HepG2 (cell line): Measurements from ENCODE around the gene SLC23A2. TPM values are rescaled to one million over a fixed set of nuclear protein-coding genes. Genes with fewer than 3 reads are reported as not detected.

Experiments used
- ATAC-seq: fragments of 200-7000 bp; cut with Tn5 transposase; 3 replicates; pipeline ENCODE4 v1.9.1; 2020; ENCODE audit warnings: mild to moderate bottlenecking, moderate library complexity
- BruUV-seq: library from RNA; stranded (reverse); fragments of 400-500 nt; replicated peaks from 2 replicates; lab custom pipeline; 2021; lab: Mats Ljungman, UMichigan
- CTCF ChIA-PET: fragments of 300-600 bp; formaldehyde crosslinking; extraction: SDS; loops from one replicate; lab custom pipeline; 2021; ENCODE audit warnings: low total read pairs, inconsistent platforms, low intra/inter-chr PET ratio; lab: Yijun Ruan, JAX
- POLR2A ChIA-PET: fragments of 350-600 bp; sonication (Branson Sonifier 250); formaldehyde crosslinking; loops from one replicate; lab custom pipeline; 2020; ENCODE audit warnings: antibody characterized with exemption, inconsistent platforms; lab: Yijun Ruan, JAX
- DNase-seq: peaks from one replicate; pipeline ENCODE4 v3.0.0-alpha.2; 2015; ENCODE audit warnings: low spot score
- FAIRE-seq: peaks from 3 replicates; lab custom pipeline; 2011; peaks lifted over from hg19 to GRCh38; lab: Jason Lieb, UNC
- H2AFZ ChIP-seq: one replicate; pipeline ENCODE4 v1.6.1; 2011; ENCODE audit warnings: low read length, inconsistent platforms
- H3K27ac ChIP-seq: fragments of 300-600 bp; 3 replicates; pipeline ENCODE4 v1.8.0; 2011; ENCODE audit warnings: mixed run types, mild to moderate bottlenecking, mixed read lengths, low read length, inconsistent platforms; ENCODE audit not compliant: insufficient read depth; ENCODE audit errors: extremely low read length
- H3K27me3 ChIP-seq, 2 experiments: fragments of 200-600 bp in 1 of 2; 2 replicates in 1 of 2; 3 replicates in 1 of 2; pipeline versions ENCODE4 v1.6.0 to v1.8.0; 2011; ENCODE audit warnings: low read length in 2 of 2, mild to moderate bottlenecking in 2 of 2, moderate library complexity in 2 of 2, inconsistent platforms in 1 of 2; ENCODE audit not compliant: insufficient read depth in 2 of 2, control insufficient read depth in 1 of 2
- H3K36me3 ChIP-seq, 2 experiments: fragments of 200-600 bp in 1 of 2; replicated peaks in 1 of 2; 2 replicates in 1 of 2; 3 replicates in 1 of 2; pipeline versions ENCODE4 v1.5.1 to v1.8.0; 2011; ENCODE audit warnings: low read length in 2 of 2, inconsistent platforms in 1 of 2; ENCODE audit not compliant: insufficient read depth in 2 of 2, control insufficient read depth in 1 of 2
- H3K4me1 ChIP-seq: 2 replicates; pipeline ENCODE4 v1.5.1; 2012; ENCODE audit warnings: low read length, inconsistent platforms; ENCODE audit not compliant: insufficient read depth
- H3K4me2 ChIP-seq: 2 replicates; pipeline ENCODE4 v1.6.0; 2011; ENCODE audit warnings: low read depth, low read length, inconsistent platforms
- H3K4me3 ChIP-seq, 3 experiments: fragments of 200-600 bp in 1 of 3; sonication (generic), shearing (Covaris generic) in 1 of 3; replicated peaks in 1 of 3; 2 replicates each; pipeline ENCODE4 v1.5.1; 2011 to 2016; ENCODE audit warnings: low read length in 3 of 3, inconsistent platforms in 2 of 3, low read depth in 2 of 3, mild to moderate bottlenecking in 2 of 3, control low read depth in 1 of 3, mixed read lengths in 1 of 3; ENCODE audit not compliant: insufficient read depth in 1 of 3
- H3K79me2 ChIP-seq: one replicate; pipeline ENCODE4 v1.6.1; 2011; ENCODE audit warnings: low read length, inconsistent platforms; ENCODE audit not compliant: insufficient read depth
- H3K9ac ChIP-seq: 2 replicates; pipeline ENCODE4 v1.6.0; 2011; ENCODE audit warnings: mild to moderate bottlenecking, low read depth, low read length, inconsistent platforms; ENCODE audit not compliant: insufficient read depth
- H3K9me3 ChIP-seq: 2 replicates; pipeline ENCODE4 v1.5.1; 2012; ENCODE audit warnings: mild to moderate bottlenecking, low read length
- H4K20me1 ChIP-seq: 2 replicates; pipeline ENCODE4 v1.6.0; 2011; ENCODE audit warnings: inconsistent platforms, mild to moderate bottlenecking, low read length, moderate library complexity; ENCODE audit not compliant: insufficient read depth
- MAFF ChIP-seq: IDR thresholded peaks from 2 replicates; pipeline ENCODE4 v1.6.1; 2011; ENCODE audit warnings: low read depth, low read length, improper control_type of control experiment
- MAFK ChIP-seq, 2 experiments: IDR thresholded peaks in 1 of 2; conservative IDR thresholded peaks in 1 of 2; 2 replicates each; pipeline ENCODE4 v1.6.1; 2011; ENCODE audit warnings: improper control_type of control experiment in 2 of 2, low read length in 2 of 2
- NR3C1 ChIP-seq: sonication (generic); formaldehyde crosslinking; IDR thresholded peaks from 2 replicates; pipeline ENCODE4 v1.4.0; 2020; ENCODE audit warnings: missing genetic modification reagents
- ZBTB44 ChIP-seq: sonication (generic); formaldehyde crosslinking; IDR thresholded peaks from 2 replicates; pipeline ENCODE4 v1.4.0; 2020; ENCODE audit warnings: missing genetic modification reagents
- ZC3H4 ChIP-seq: sonication (generic); formaldehyde crosslinking; IDR thresholded peaks from 2 replicates; pipeline ENCODE4 v1.4.0; 2020; ENCODE audit warnings: missing genetic modification reagents, borderline replicate concordance
- WGBS: methylation state at CpG from one replicate; pipeline ENCODE4 v1.1.6; 2017; ENCODE audit warnings: low lambda C conversion rate; 5-methylcytosine and 5-hydroxymethylcytosine counted together
- in situ Hi-C: cut with HindIII; loops from 2 replicates; pipeline ENCODE4 v1.10.0; 2017; ENCODE audit warnings: low pct_unique_long_range_greater_than_20kb; ENCODE audit not compliant: extremely low pct_ligation_motif_present
- intact Hi-C: fragments of 100-400 bp; cut with micrococcal nuclease; formaldehyde crosslinking; loops from one replicate; pipeline ENCODE4 v1.10.0; 2022; ENCODE audit not compliant: unreplicated experiment
- polyA plus RNA-seq, 8 experiments: library from polyadenylated mRNA; depleted of rRNA in 3 of 8; stranded (reverse) in 7 of 8; unstranded in 1 of 8; fragments of >200 nt; fragmentation: Illumina TruSeq in 4 of 8; extraction: Trizol in 4 of 8; gene quantifications; 2 replicates each; pipeline versions ENCODE4 v1.2.1 to v1.2.3, GENCODE V29; 2011 to 2016; ENCODE audit warnings: low read depth in 4 of 8, missing spikeins in 1 of 8, mixed read lengths in 1 of 8; ENCODE audit not compliant: insufficient read depth in 1 of 8
- total RNA-seq, 5 experiments: library from RNA; depleted of rRNA; stranded (reverse); fragments of >200 nt; fragmentation: Illumina TruSeq; extraction: Trizol; gene quantifications; 2 replicates each; pipeline ENCODE4 v1.2.3, GENCODE V29; 2016; ENCODE audit warnings: low read depth in 1 of 5

The SLC23A2 gene
- total and polyA plus RNA-seq, 2 of the 13 experiments (the other 11 are each of a cell fraction or from before 2014, with no cell fraction given): 42.2 to 51.2 TPM

DNA sequence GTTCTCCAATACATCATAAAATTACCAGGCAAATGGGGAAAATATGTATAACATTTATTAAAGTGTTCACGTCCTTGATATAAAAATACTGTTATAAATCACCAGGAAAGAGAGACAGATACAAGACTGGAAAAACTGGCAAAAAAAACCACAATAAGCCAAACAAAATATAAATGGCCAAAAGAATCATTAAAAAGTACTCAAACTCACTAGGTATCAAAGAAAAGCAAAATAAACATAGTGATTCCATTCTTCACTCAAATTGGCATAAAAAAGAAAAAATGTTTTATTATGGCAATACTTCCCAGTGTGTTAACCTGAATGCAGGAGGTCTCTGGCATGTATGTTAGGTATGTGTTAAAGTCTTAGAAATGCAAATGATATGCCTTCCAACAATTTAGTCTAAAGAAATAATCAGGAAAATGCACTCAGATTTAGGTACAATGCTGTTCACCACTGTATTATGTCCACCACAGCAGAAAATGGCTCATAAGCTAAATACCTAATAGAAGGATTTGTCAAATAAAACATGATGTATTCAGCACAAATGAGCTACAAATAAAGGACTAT lies 21.4 kb downstream of the SLC23A2 start:
- Histone ChIP-seq H3K4me1 (peaks cover 38% of the 10 kb centered on the region), H4K20me1 (no peaks in the 10 kb centered on the region; the same call in 1 of the 2 replicates)
- in situ Hi-C loops: no loop called here
- no peak for ATAC-seq
- peak; percentile 34 to 37; a peak in 2 of 4 replicates for TF ChIP-seq MAFK (conservative IDR thresholded peaks at IDR 0.05 in 1 of 2, IDR thresholded peaks at IDR 0.05 in 1 of 2; ENCODE audit: low read length in 2 of 2)
- no peak for TF ChIP-seq ZBTB44 (CRISPR knock-in tag)
- TF ChIP-seq NR3C1 (CRISPR knock-in tag): no peak
- TF ChIP-seq MAFF: 0 out of 2 replicates have a peak, but pooled peaks have one; percentile 21
- no peak for TF ChIP-seq ZC3H4 (CRISPR knock-in tag)
- TF ChIP-seq, all 625 proteins: peak for 2
- FAIRE-seq (no peak), DNase-seq (no peak)
- H3K4me2 ChIP-seq: no peak overlapping the region
- no peak overlapping the region for H3K4me3 ChIP-seq
- H3K27ac ChIP-seq: no peak overlapping the region
- no peak overlapping the region for H2AFZ ChIP-seq
- no peaks in the 10 kb centered on the region; a peak in 1 of 5 replicates for H3K36me3 ChIP-seq
- H3K9me3 ChIP-seq: no peaks in the 10 kb centered on the region
- WGBS: 96% methylated on average over 1 of the region's 1 CpG
- intact Hi-C loops: no loop called here
- H3K27me3 ChIP-seq: no peaks in the 10 kb centered on the region
- CTCF ChIA-PET: no interaction called here
- no TSS peak for BruUV-seq
- no peak overlapping the region for H3K9ac ChIP-seq
- POLR2A ChIA-PET: interaction anchor here (1.8 kb wide), 1 partner anchor 18 kb away, joined by 4 read pairs; no protein-coding TSS in a partner anchor
- H3K79me2 ChIP-seq: peaks cover 88% of the 10 kb centered on the region
